ENCODE data around the gene CD163.
"Not testable (repeated sequence)": the region's sequence is repeated elsewhere in the genome, so short reads cannot be mapped to it uniquely, and the experiment has no call there.

Gene CD163

DNA sequence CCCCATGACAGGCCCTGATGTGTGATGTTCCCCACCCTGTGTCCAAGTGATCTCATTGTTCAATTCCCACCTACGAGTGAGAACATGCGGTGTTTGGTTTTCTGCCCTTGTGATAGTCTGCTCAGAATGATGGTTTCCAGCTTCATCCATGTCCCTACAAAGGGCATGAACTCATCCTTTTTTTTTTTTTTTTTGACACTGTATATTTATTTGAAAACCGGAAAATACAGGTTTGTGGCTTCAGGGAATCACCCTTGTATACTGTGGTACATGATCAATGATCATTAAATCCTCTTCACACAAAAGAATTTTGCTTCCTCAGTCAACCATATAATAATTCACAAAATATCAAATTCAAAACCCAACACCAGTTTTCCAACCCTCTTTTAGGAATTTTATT, 66.1 kb downstream of the CD163 start:
- H3K9me3 ChIP-seq (ENCODE audit: control insufficient read depth, insufficient read depth, low read depth, low read length); H3K36me3 ChIP-seq (ENCODE audit: control insufficient read depth in 2 of 2, insufficient read depth in 1 of 2, low read length in 2 of 2); H3K4me1 ChIP-seq (ENCODE audit: control insufficient read depth, insufficient read depth, low read length); H3K4me3 ChIP-seq (ENCODE audit: low read depth, low read length); CTCF ChIA-PET; POLR2A ChIA-PET; H3K27ac ChIP-seq (ENCODE audit: extremely low read depth, low read depth, low read length): not testable (repeated sequence)

GRCh38 chr12:7434670-7435069, 68.9 kb downstream of the CD163 start:
- POLR2A ChIA-PET: no interaction called here
- CTCF ChIA-PET: interaction anchor here (0.7 to 0.8 kb wide), 2 partner anchors 53 to 137 kb away, joined by 3 to 5 read pairs; no protein-coding TSS in a partner anchor
- Histone ChIP-seq H3K4me1 (ENCODE audit: control insufficient read depth, insufficient read depth, low read length) (no peaks in the 10 kb centered on the region), H3K9me3 (ENCODE audit: control insufficient read depth, insufficient read depth, low read depth, low read length) (no peaks in the 10 kb centered on the region), H3K27ac (ENCODE audit: extremely low read depth, low read depth, low read length) (no peak overlapping the region), H3K36me3 (ENCODE audit: control insufficient read depth in 2 of 2, insufficient read depth in 1 of 2, low read length in 2 of 2) (no peaks in the 10 kb centered on the region), H3K4me3 (ENCODE audit: low read depth, low read length) (no peak overlapping the region)
- TF ChIP-seq ZNF302 (tag by site-specific recombination; IDR thresholded peaks at IDR 0.05; ENCODE audit: low read depth) (no peak), ZNF48 (tag by site-specific recombination; IDR thresholded peaks at IDR 0.05) (no peak), ZNF248 (tag by site-specific recombination; IDR thresholded peaks at IDR 0.05) (no peak), ZNF664 (tag by site-specific recombination; IDR thresholded peaks at IDR 0.05) (no peak), GLIS2 (tag by site-specific recombination; IDR thresholded peaks at IDR 0.05) (no peak), ZNF169 (tag by site-specific recombination; IDR thresholded peaks at IDR 0.05) (no peak), GLI4 (tag by site-specific recombination; IDR thresholded peaks at IDR 0.05) (no peak), ZNF555 (tag by site-specific recombination; conservative IDR thresholded peaks at IDR 0.05) (no peak)
- TF ChIP-seq, protein P1, sequence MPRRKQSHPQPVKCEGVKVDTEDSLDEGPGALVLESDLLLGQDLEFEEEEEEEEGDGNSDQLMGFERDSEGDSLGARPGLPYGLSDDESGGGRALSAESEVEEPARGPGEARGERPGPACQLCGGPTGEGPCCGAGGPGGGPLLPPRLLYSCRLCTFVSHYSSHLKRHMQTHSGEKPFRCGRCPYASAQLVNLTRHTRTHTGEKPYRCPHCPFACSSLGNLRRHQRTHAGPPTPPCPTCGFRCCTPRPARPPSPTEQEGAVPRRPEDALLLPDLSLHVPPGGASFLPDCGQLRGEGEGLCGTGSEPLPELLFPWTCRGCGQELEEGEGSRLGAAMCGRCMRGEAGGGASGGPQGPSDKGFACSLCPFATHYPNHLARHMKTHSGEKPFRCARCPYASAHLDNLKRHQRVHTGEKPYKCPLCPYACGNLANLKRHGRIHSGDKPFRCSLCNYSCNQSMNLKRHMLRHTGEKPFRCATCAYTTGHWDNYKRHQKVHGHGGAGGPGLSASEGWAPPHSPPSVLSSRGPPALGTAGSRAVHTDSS (tag by site-specific recombination; IDR thresholded peaks at IDR 0.05): no peak

DNA sequence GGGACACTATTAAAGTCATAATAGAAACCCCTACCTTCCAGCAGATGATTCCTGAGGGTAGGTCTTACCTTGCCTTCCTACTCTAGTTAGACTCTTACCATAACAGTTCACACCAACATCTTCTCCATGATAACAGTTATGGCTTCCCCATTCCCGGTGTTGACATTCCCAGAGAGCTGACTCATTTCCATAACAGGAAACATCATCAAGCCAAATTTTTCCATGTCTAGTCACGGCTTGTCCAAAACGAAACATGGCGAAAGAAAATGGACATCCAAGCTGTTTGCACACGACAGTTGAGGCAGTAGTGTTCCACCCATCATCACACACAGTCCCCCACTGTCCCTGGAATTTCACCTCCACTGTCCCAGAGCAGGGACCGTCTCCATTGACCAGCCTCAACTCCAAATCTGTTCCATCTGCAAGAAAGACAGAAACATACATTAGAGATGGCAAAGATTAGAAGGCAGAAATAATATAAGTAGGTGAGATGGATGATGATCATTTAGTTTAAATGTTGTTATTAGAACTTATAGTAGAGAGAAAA, 70.2 kb downstream of the CD163 start:
- CTCF ChIA-PET: no interaction called here
- TF ChIP-seq IKZF3 (tag by site-specific recombination; IDR thresholded peaks at IDR 0.05) (no peak), KLF1 (tag by site-specific recombination; IDR thresholded peaks at IDR 0.05) (no peak), KLF16 (tag by site-specific recombination; IDR thresholded peaks at IDR 0.05) (no peak), WT1 (tag by site-specific recombination; IDR thresholded peaks at IDR 0.05) (no peak), SETDB1 (IDR thresholded peaks at IDR 0.05; ENCODE audit: insufficient read length, low read length) (no peak), ZNF280D (tag by site-specific recombination; IDR thresholded peaks at IDR 0.05) (peak; percentile 37; the same call in 1 of the 2 replicates), ZBTB7A (tag by site-specific recombination; IDR thresholded peaks at IDR 0.05; ENCODE audit: low read depth) (no peak), ZNF2 (tag by site-specific recombination; IDR thresholded peaks at IDR 0.05) (no peak), ZFP3 (tag by site-specific recombination; IDR thresholded peaks at IDR 0.05; ENCODE audit: low read depth) (no peak), ZNF37A (tag by site-specific recombination; IDR thresholded peaks at IDR 0.05) (no peak), ZNF169 (tag by site-specific recombination; IDR thresholded peaks at IDR 0.05) (no peak), TRIM28 (IDR thresholded peaks at IDR 0.05; ENCODE audit: borderline replicate concordance, low read length) (no peak), ZNF549 (tag by site-specific recombination; IDR thresholded peaks at IDR 0.05) (no peak), ZNF777 (tag by site-specific recombination; IDR thresholded peaks at IDR 0.05; ENCODE audit: borderline replicate concordance) (no peak), SP3 (tag by site-specific recombination; IDR thresholded peaks at IDR 0.05) (0 out of 2 replicates have a peak, but pooled peaks have one; percentile 20), ZNF311 (tag by site-specific recombination; IDR thresholded peaks at IDR 0.05; ENCODE audit: borderline replicate concordance) (no peak), TCF7L2 (IDR thresholded peaks at IDR 0.05; ENCODE audit: borderline replicate concordance, low read depth, low read length) (no peak)
- TF ChIP-seq, protein P2, sequence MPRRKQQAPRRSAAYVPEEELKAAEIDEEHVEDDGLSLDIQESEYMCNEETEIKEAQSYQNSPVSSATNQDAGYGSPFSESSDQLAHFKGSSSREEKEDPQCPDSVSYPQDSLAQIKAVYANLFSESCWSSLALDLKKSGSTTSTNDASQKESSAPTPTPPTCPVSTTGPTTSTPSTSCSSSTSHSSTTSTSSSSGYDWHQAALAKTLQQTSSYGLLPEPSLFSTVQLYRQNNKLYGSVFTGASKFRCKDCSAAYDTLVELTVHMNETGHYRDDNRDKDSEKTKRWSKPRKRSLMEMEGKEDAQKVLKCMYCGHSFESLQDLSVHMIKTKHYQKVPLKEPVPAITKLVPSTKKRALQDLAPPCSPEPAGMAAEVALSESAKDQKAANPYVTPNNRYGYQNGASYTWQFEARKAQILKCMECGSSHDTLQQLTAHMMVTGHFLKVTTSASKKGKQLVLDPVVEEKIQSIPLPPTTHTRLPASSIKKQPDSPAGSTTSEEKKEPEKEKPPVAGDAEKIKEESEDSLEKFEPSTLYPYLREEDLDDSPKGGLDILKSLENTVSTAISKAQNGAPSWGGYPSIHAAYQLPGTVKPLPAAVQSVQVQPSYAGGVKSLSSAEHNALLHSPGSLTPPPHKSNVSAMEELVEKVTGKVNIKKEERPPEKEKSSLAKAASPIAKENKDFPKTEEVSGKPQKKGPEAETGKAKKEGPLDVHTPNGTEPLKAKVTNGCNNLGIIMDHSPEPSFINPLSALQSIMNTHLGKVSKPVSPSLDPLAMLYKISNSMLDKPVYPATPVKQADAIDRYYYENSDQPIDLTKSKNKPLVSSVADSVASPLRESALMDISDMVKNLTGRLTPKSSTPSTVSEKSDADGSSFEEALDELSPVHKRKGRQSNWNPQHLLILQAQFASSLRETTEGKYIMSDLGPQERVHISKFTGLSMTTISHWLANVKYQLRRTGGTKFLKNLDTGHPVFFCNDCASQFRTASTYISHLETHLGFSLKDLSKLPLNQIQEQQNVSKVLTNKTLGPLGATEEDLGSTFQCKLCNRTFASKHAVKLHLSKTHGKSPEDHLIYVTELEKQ (tag by site-specific recombination; IDR thresholded peaks at IDR 0.05; ENCODE audit: borderline replicate concordance): no peak

More for the DNA sequence above, 70.2 kb downstream of the CD163 start:
- H3K36me3 ChIP-seq (ENCODE audit: control insufficient read depth in 2 of 2, insufficient read depth in 1 of 2, low read length in 2 of 2): no peaks in the 10 kb centered on the region
- no peak overlapping the region for H3K4me3 ChIP-seq (ENCODE audit: low read depth, low read length)
- POLR2A ChIA-PET: no interaction called here
- no peaks in the 10 kb centered on the region for H3K4me1 ChIP-seq (ENCODE audit: control insufficient read depth, insufficient read depth, low read length)
- no peak overlapping the region for H3K27ac ChIP-seq (ENCODE audit: extremely low read depth, low read depth, low read length)
- H3K9me3 ChIP-seq (ENCODE audit: control insufficient read depth, insufficient read depth, low read depth, low read length): no peaks in the 10 kb centered on the region
